ENCODE measurements around the gene KRT5.
"Not testable (repeated sequence)": the region's sequence is repeated elsewhere in the genome, so short reads cannot be mapped to it uniquely, and the experiment has no call there.

Gene KRT5

DNA sequence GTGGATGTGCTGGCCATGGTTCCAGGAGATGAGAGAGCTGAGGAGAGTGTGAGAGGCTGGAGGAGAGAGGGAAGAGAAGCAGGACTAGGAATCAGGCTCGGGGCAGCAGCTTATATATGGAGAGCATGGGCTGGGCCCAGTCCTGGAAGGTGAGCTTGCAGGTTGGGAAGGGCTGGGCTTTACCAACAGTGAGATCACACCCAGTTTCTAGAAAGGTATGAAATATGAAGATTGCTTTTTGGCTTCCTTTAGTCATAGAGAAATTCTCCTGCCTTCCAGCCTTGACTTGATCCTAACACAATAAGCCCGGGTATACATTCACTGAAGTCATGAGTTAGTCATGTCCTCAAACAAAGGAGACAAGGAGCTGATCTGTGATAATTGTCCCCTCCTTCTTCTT, 27.0 kb downstream of the KRT5 start, which contains the start of gene KRT6A:
Gene KRT6A, minus strand, starts transcription at position 86 of the 400 bp plus-strand sequence. Its CDS starts 69 bp downstream, at position 17.
- TF ChIP-seq, protein P1, sequence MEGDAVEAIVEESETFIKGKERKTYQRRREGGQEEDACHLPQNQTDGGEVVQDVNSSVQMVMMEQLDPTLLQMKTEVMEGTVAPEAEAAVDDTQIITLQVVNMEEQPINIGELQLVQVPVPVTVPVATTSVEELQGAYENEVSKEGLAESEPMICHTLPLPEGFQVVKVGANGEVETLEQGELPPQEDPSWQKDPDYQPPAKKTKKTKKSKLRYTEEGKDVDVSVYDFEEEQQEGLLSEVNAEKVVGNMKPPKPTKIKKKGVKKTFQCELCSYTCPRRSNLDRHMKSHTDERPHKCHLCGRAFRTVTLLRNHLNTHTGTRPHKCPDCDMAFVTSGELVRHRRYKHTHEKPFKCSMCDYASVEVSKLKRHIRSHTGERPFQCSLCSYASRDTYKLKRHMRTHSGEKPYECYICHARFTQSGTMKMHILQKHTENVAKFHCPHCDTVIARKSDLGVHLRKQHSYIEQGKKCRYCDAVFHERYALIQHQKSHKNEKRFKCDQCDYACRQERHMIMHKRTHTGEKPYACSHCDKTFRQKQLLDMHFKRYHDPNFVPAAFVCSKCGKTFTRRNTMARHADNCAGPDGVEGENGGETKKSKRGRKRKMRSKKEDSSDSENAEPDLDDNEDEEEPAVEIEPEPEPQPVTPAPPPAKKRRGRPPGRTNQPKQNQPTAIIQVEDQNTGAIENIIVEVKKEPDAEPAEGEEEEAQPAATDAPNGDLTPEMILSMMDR (IDR thresholded peaks at IDR 0.05; ENCODE audit: low read depth, low read length): no peak
- no peak for DNase-seq (ENCODE audit: extremely low read depth, low read depth)

DNA sequence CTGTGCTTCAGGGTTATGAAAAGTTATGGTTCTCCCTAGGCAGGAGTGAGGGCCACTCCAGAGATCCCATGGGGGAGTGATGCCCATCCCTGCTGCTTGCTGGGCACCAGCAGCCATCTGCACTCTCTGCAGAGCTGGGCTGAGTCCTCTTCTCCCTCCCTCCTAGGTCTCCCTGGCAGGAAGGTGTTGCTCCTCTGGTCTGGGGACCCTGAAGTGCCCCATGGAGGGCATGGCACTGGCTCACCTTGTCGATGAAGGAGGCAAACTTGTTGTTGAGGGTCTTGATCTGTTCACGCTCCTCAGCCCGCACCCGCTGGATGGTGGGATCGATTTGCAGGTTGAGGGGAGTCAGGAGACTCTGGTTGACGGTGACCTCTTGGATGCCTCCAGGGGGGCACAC, 27.8 kb downstream of the KRT5 start:
- DNase-seq (ENCODE audit: extremely low read depth, low read depth): not testable (repeated sequence)

GRCh38 chr12:52491495-52491894, 28.7 kb downstream of the KRT5 start:
- DNase-seq (ENCODE audit: extremely low read depth, low read depth): not testable (repeated sequence)

- TF ChIP-seq, protein P1 (IDR thresholded peaks at IDR 0.05; ENCODE audit: low read depth, low read length): no peak
- DNase-seq (ENCODE audit: extremely low read depth, low read depth): no peak
Observed at GRCh38 chr12:52488736-52489135, 31.5 kb downstream of the KRT5 start.

GRCh38 chr12:52487744-52488443, 32.3 kb downstream of the KRT5 start:
- not testable (repeated sequence) for DNase-seq (ENCODE audit: extremely low read depth, low read depth)

DNA sequence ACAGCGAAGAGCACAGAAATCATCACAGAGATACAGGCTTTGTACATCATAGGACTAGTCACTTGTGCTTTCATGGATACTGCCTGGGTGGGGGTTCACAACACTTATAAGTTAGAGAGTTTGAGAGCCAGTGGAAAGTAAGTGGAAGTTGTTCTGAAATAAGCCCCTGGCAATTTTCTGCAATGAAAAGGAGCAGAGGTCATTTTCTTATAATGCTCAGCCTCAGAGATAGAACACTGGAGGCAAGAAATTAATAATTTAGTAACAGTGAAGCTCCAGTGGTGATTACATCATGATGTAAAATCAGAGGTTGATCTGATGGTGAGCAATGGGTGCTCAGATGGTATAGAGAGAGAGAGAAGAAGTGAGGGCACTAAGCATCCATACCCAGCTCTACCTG, 33.0 kb downstream of the KRT5 start:
- TF ChIP-seq, protein P1 (IDR thresholded peaks at IDR 0.05; ENCODE audit: low read depth, low read length): no peak
- no peak for DNase-seq (ENCODE audit: extremely low read depth, low read depth)

- TF ChIP-seq, protein P1 (IDR thresholded peaks at IDR 0.05; ENCODE audit: low read depth, low read length): no peak
- DNase-seq (ENCODE audit: extremely low read depth, low read depth): no peak
Observed at GRCh38 chr12:52486166-52487105, 33.8 kb downstream of the KRT5 start.

- DNase-seq (ENCODE audit: extremely low read depth, low read depth): no peak
- TF ChIP-seq, protein P1 (IDR thresholded peaks at IDR 0.05; ENCODE audit: low read depth, low read length): no peak
Observed at GRCh38 chr12:52480073-52480472, 40.1 kb downstream of the KRT5 start.

All from AG09319 (cell line).